ENCODE results near the gene FOXF2. TPM values are rescaled to one million over a fixed set of nuclear protein-coding genes. Genes with fewer than 3 reads are reported as not detected.
A peak's percentile ranks its signal among the peaks of the same experiment; 100 is the strongest.

FOXF2 gene
- total RNA-seq, 3 donors from 2014 or later: 6.9 to 68.1 (median 7.1) TPM

- Histone ChIP-seq H3K9me3 (no peaks in the 10 kb centered on the region), H3K36me3 (ENCODE audit: low read depth) (no peaks in the 10 kb centered on the region), H3K4me1 (ENCODE audit: low read depth) (peaks cover 13% of the 10 kb centered on the region), H3K4me3 (no peak overlapping the region)
- TF ChIP-seq, protein P1, sequence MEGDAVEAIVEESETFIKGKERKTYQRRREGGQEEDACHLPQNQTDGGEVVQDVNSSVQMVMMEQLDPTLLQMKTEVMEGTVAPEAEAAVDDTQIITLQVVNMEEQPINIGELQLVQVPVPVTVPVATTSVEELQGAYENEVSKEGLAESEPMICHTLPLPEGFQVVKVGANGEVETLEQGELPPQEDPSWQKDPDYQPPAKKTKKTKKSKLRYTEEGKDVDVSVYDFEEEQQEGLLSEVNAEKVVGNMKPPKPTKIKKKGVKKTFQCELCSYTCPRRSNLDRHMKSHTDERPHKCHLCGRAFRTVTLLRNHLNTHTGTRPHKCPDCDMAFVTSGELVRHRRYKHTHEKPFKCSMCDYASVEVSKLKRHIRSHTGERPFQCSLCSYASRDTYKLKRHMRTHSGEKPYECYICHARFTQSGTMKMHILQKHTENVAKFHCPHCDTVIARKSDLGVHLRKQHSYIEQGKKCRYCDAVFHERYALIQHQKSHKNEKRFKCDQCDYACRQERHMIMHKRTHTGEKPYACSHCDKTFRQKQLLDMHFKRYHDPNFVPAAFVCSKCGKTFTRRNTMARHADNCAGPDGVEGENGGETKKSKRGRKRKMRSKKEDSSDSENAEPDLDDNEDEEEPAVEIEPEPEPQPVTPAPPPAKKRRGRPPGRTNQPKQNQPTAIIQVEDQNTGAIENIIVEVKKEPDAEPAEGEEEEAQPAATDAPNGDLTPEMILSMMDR (IDR thresholded peaks at IDR 0.05): no peak
- no peak for ATAC-seq
- no peak for DNase-seq
- intact Hi-C loops (cut with DNase I, micrococcal nuclease): loop anchor here in 1 of 2 donors (10.0 kb wide), 1 partner anchor 591 kb away; no protein-coding TSS in a partner anchor
Measured at GRCh38 chr6:1386038-1386709, 3.2 kb upstream of the FOXF2 start.

DNA sequence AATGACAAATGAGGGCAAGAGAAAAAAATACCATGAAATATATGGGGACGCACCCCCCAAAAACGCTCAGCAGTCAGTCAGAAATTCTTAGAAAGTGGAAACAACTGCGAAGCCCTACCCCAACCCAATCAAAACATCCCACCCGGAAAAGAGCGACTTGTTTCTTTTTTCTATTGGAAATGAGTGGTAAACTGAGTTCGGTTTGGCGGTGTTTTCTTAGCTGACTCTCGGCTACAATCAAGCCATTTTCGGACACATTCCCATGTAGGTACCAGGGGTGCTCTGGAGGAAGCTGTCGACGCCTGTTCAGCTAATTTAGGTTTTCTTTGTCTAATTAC, 1.9 kb upstream of the FOXF2 start:
- intact Hi-C loops (cut with DNase I, micrococcal nuclease): loop anchor here in 1 of 2 donors (10.0 kb wide), 1 partner anchor 593 kb away; no protein-coding TSS in a partner anchor
- H3K36me3 ChIP-seq (ENCODE audit: low read depth): no peaks in the 10 kb centered on the region
- TF ChIP-seq, protein P1 (IDR thresholded peaks at IDR 0.05): no peak
- DNase-seq: no peak
- no peaks in the 10 kb centered on the region for H3K9me3 ChIP-seq
- no peak overlapping the region for H3K4me3 ChIP-seq
- ATAC-seq: no peak
- H3K4me1 ChIP-seq (ENCODE audit: low read depth): peaks cover 4% of the 10 kb centered on the region

GRCh38 chr6:1387876-1388629, 1.3 kb upstream of the FOXF2 start:
- ATAC-seq (no peak), DNase-seq (no peak)
- Histone ChIP-seq H3K9me3 (no peaks in the 10 kb centered on the region), H3K36me3 (ENCODE audit: low read depth) (no peaks in the 10 kb centered on the region), H3K4me1 (ENCODE audit: low read depth) (peaks cover 4% of the 10 kb centered on the region), H3K4me3 (no peak overlapping the region)
- TF ChIP-seq, protein P1 (IDR thresholded peaks at IDR 0.05): no peak
- intact Hi-C loops (cut with DNase I, micrococcal nuclease): loop anchor here in 1 of 2 donors (10.0 kb wide), 1 partner anchor 593 kb away; no protein-coding TSS in a partner anchor

DNA sequence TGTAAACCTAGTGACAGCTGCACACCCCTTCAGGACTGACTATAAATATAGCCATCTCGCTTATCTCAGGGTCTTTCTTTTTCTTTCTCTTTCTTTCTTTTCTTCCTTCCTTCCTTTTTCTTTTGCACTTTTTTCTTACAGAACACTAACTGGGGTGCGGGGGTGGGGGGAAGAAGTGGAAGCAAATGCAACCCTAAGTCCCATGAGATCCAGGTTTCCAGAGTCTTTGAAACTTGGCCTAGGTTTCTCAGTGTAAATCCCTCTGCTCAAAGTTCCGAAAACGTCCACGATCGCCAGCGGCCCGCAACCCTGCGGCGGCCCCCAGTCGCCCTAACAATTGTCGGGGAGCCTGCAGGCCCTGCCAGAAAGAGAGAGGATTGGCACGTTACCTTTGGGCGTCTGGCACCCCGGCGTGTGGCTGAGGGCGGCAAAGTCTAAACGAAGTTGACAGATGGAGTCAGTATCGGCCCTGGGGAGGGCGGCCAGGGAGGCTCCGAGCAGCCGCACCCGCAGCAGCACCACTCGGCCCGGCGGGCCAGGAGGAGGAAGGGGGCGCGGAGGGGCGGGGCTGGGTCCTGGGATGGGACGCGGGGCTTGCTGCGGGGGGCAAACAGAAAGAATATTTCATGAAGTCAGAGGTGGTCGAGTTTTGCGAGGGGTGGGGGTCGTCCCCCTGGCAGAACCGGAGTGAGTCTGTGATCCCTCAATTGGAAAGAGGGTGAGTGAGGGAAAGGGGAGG, 577 bp upstream of the FOXF2 start:
- Histone ChIP-seq H3K4me3 (no peak overlapping the region), H3K36me3 (ENCODE audit: low read depth) (no peaks in the 10 kb centered on the region), H3K9me3 (no peaks in the 10 kb centered on the region), H3K4me1 (ENCODE audit: low read depth) (peaks cover 4% of the 10 kb centered on the region)
- TF ChIP-seq, protein P1 (IDR thresholded peaks at IDR 0.05): no peak
- ATAC-seq (no peak), DNase-seq (no peak)
- intact Hi-C loops (cut with DNase I, micrococcal nuclease): loop anchor here in 1 of 2 donors (10.0 kb wide), 1 partner anchor 594 kb away; no protein-coding TSS in a partner anchor

GRCh38 chr6:1390133-1390945, 963 bp downstream of the FOXF2 start:
- H3K9me3 ChIP-seq: no peaks in the 10 kb centered on the region
- intact Hi-C loops (cut with DNase I, micrococcal nuclease): loop anchor here (5.0 to 10.0 kb wide), 2 partner anchors 678 to 796 kb away; no protein-coding TSS in a partner anchor
- ATAC-seq (no peak), DNase-seq (no peak)
- H3K36me3 ChIP-seq (ENCODE audit: low read depth): no peaks in the 10 kb centered on the region
- H3K4me3 ChIP-seq: peak overlapping the region; percentile 19
- TF ChIP-seq, protein P1 (IDR thresholded peaks at IDR 0.05): no peak
- peaks cover 4% of the 10 kb centered on the region for H3K4me1 ChIP-seq (ENCODE audit: low read depth)
